ENCODE measurements around the gene KCNE2. TPM values are rescaled to one million over a fixed set of nuclear protein-coding genes. Genes with fewer than 3 reads are reported as not detected.
A peak's percentile ranks its signal among the peaks of the same experiment; 100 is the strongest.

The KCNE2 gene, protein sequence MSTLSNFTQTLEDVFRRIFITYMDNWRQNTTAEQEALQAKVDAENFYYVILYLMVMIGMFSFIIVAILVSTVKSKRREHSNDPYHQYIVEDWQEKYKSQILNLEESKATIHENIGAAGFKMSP
- not detected in 2 replicates for total RNA-seq

DNA sequence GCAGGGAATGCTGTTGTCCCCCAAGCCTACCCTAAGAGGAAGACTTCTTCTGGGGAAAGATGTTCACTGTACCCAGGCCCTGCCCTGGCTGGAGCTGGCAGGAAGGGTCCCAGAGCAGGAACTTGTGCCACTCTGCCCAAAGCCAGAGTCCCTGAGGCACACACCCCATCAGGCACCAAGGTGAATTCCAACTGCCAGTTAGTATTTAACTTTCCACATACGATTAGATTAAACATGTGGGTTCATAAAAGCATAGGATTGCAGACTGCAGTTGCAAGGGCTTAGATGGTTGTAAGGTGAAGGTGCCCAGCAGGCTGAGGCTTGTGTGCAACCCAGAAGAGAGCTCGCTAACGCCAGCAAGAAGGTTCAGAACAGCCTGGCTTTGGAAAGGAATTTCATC, at the start of gene KCNE2:
Gene KCNE2 (plus strand): TSS at position 274 of the 400 bp plus-strand sequence. CDS start 6,473 bp downstream, outside the sequence.
- DNase-seq (ENCODE audit: low read depth in 2 of 2) = no peak

DNA sequence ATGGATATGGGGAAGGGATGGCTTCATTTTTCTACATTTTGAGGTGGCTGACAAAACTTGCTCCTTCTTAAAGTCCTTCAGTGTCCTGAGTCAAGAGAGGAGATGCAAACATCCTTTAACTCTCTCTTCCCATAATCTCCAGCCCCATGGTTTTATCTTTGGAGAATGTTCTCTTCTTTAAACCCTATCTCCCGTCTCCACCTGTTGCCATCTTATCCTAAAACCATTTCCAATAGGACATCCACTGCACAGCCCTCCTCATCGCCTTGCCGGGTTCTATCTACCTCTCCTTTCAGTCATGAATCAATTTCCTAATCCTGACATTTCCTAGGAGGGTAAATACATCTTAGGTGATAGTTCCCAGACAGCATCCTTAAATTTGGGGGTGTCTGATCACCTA, 44.2 kb upstream of the KCNE2 start:
- DNase-seq (ENCODE audit: low read depth in 2 of 2) = no peak

DNA sequence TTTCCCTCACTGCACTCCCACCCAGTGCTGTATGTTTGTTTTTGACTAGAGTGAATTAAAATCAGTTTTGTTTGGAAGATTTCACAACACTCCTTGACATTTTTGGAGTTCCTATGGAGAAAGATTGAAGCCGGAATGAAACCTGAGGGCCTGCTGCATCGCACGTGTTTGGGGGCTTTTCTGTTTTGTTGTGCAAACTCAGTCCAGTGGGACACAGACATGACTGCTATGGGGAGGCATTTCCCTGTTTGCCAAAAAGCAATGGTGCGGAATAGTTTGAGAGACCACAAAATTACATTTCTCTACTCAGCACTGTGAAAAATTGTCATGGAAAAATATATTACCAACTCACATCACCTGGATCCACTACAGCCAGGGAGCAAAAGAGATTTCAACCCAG, 43.8 kb upstream of the KCNE2 start:
- DNase-seq (ENCODE audit: low read depth in 2 of 2) = no peak

DNA sequence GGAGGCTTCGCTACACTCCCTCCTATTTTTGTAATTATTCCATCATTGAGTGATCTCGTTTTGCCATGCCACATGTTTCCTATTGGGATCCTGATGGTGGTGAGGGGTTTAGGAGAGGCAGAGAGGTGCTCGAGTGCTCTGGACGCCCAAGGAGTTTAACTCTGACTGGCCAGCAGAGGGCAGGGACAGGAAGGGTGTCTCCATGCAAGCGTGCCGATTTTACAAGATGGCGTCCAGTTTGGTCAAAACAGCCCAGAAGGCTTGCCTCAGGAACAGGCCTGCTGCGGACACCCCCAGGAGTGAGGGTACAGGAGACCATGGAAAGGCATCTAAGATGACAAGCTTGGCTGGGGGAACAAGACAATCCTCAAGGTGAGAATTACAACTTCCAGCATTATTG, 33.8 kb upstream of the KCNE2 start:
- no peak for DNase-seq (ENCODE audit: low read depth in 2 of 2)

DNA sequence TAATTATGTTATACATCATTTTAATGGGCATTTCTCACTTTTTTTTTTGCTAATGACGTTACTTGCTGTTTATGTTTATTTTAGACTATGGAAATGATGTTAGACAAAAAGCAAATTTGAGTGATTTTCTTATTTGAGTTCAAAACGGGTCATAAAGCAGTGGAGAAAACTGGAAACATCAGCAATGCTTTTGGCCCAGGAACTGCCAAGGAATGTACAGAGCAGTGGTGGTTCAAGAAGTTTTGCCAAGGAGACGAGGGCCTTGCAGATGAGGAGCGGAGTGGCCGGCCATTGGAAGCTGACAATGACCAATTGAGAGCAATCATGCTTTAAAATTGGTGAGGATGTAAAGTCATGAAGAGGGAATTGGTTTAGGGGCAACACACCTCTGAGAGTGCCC, 32.1 kb upstream of the KCNE2 start:
- no peak for DNase-seq (ENCODE audit: low read depth in 2 of 2)

DNA sequence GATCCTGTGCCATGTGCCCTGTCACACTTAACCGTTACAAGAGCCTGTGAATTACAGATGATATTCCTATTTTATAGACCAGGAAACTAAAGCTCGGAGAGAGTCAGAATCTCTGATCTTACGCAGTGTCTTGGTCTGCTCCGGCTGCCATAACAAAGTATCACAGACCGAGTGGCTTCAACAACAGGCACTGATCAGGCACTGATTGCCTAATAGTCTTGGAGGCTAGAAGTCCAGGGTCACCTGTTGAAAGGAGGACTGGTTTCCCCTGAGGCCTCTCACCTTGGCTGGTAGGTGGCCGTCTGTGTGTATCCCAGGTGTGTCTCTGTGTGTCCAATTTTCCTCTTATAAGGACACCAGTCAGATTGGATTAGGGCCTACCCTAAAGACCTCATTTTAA, 31.5 kb upstream of the KCNE2 start:
- DNase-seq (ENCODE audit: low read depth in 2 of 2) = no peak

DNA sequence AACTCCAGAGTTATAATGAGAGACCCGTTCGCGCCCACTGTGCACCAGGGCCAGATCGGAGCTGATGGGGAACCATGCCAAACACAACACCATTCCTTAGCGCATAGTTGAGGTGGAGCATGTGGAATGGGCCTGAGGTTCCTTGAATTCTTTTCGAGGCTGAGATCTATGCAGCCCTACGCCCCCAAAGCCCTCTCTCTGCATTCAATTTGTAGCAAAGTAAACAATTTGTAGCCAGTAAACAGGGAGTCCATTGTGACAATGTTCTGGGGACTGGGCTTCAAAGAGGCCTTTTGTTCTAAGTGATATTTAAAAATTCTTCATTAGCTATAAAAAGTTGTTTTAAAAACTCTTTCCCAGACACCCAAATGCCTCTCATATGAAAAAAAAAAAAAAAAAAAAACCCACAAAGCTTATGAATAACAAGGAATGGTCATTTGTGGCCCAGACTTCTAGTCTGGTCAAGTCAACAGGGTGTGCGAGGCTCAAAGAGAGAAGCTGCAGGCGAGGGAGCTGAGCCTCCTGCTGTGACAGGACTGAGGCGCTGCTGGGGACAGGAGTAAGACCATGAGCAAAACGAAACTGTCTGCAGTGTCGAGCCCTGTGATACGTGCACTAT, 30.6 kb upstream of the KCNE2 start:
- DNase-seq (ENCODE audit: low read depth in 2 of 2) = no peak

DNA sequence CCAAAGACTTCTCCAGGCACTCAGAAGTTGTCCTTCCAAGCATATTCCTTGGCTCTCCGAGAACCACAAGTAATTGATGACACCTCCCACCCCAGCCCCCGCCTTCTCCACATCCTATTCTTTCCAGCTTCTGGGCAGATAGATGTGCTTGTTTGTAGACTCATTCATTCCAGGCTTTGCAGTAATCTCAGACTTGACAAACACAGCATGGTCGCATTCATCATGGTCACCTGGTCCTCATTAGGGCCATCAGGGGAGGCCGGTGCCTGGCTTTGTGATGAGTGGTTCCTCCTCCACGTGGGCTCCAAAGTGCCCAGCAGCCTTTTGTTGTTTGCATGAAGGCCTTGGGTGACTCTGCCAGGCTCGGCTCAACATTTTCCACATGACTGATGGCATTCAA, 28.5 kb upstream of the KCNE2 start:
- no peak for DNase-seq (ENCODE audit: low read depth in 2 of 2)

DNA sequence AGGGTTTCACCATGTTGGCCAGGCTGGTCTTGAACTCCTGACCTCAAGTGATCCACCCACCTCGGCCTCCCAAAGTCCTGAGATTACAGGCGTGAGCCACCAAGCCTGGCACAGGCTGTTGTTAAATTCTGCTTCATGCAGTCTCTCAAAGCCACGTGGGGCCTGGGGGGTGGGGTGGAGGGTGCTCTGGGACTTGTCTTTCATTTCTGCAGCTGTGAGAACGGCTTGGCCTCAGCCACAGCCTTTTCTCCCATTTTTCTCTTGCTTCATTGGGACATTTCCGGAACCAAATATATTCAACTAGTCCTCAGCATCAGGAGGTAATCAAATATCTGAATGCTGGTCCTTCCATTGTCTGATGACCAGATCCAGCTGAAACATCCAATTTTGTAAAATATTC, 27.6 kb upstream of the KCNE2 start:
- DNase-seq (ENCODE audit: low read depth in 2 of 2) = peak in 1 of 2 donors; percentile 11

DNA sequence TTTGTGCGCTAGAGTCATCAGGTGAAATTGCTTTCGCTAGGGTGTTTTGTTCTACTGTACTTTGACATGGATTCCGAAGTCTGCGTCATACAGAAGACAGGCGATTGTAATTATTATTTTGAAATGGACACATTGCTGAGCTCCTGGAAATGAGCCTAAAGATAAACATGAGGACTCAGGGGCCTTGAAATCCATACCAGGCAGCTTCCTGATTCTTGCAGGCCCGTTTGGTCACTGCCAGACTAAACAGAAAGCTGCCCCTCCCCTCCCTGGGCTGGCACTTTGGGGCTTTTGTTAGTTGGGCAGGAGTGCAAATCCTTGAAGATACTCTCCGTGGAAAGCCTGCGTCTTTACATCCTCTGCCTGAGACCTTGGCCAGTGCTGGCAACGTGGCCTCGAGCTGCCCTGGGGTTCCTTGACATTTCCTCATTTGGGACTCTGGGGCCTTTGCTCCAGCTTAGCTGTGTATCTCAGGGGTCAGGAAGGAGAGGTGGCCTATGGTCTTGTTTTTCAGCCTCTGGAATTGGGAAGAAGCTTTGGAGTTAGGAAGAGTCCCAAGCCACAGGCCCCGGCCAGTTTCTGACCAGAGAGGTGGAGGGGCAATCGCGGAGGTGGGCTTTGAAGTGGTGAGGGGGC, 26.9 kb upstream of the KCNE2 start:
- peak; percentile 30 to 63 for DNase-seq (ENCODE audit: low read depth in 2 of 2)

DNA sequence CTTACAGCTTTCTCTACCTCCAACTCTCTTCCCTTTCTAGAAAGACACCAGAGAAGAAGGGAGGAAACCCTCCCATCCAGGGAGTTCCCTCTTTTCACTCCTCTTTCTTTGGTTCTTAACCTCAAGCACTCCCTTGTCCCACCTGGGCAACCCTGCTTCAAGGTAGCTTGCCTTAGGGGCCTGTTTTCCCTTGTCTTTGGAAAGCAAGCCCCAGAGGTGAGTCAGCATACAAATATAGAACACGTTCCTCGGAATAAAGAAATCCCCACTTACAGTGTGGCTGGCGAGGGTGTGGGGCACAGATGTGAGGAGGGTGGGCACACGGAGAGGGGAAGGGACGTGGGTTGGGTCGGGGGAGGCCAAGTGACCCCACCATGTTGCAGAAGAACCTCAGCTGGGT, 26.1 kb upstream of the KCNE2 start:
- no peak for DNase-seq (ENCODE audit: low read depth in 2 of 2)

DNA sequence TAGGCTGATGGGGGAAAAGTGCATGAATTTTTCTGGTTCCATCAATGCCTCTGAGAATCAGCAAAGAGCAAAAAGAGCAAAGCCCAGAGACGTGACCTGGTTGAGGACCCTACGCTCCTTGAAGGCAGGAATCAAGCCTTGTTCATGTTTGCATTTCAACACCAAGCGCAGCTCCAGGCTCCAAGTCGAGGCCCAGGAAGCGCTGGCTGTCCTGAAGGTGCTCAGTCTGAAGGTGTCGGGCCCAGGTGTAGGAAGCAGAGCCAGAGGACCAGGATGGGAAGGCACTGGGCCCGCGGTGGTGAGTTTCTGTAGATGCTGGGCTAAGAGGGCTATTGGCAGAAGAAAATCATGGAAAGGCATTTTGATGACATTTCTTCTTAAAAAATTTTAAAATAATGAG, 25.6 kb upstream of the KCNE2 start:
- DNase-seq (ENCODE audit: low read depth in 2 of 2) = no peak

DNA sequence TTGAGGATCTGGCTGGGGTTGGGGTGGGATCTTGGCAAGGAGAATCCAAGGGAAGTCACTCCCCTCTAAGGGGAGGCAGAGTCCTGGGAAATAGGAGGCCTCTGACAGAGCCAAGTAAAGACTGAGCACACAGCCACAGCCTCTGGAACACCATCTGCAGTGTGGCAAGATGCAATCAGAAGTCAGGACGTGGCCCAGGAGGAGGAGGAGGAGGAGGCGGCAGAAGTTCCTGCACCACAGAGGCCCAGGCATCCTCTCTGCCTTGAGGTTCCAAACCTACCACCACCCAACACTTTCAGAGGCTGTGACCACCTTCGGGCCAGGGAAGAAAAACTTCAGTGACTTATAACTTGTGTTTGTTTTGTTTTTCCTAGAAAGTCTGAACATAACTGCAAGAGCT, 23.7 kb upstream of the KCNE2 start:
- DNase-seq (ENCODE audit: low read depth in 2 of 2) = no peak

DNA sequence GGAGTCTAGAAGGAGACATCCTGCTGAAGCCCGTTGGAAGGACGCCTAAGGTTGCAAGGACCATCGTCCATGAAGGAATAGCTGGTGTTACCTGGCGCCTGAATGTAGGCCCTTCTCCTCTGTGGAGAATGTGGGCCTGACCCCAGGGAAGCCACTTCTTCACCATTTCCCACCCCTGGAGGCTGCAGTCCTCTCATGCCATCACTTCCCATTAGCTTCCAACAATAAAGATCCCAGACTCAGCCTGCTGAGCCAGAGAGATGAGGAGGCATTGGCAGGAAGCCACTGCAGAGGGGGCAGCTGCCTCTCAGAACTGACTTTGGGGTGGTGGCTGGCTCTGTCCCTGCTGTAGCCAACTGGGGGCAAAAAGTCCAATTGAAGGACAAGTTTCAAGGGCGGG, 21.3 kb upstream of the KCNE2 start:
- DNase-seq (ENCODE audit: low read depth in 2 of 2) = no peak

DNA sequence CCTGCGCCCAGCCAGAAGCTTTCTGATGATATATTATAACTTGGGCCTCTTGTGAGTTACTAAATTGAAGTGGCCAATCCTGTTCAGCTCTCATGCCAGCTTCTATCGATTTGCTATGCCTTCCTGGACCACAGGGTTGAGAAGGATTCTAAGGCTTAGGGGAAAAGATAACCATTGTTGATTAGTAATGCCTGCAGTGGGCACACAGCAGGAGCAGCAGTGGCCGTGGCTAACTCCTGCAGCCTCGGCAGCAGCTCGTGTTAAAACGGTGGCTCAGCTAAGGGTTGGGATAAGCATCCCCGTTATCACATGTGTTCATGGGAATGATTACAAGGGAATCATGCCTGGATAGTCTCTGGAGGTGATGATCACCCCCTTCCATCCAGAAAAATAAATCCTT, 20.5 kb upstream of the KCNE2 start:
- no peak for DNase-seq (ENCODE audit: low read depth in 2 of 2)

DNA sequence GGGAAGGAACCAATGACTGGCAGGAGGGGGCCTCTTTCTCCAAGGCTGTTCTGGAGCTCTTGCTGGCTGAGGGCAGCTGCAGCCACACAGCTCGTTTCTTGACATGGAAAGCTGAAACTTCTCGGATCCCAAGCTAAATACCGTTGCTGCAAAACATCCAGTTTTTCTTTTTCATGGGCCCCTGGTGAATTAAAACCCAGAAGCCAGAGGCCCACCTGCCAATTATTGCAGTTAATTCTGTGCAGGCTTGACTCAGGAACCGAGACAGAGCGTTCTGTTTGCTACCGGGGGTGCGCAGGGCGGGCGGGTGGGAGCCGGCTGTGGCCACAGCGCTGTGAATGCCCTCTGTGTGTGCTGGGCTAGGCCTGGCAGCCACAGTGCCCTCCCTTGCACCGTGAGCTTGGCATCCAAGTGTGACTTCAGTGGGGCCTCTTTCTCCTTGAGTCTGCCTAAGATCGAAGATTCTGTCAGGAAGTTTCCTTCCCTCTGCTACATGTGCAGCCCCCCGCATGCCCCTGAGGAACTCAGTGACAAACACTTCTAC, 19.9 kb upstream of the KCNE2 start:
- DNase-seq (ENCODE audit: low read depth in 2 of 2) = no peak

DNA sequence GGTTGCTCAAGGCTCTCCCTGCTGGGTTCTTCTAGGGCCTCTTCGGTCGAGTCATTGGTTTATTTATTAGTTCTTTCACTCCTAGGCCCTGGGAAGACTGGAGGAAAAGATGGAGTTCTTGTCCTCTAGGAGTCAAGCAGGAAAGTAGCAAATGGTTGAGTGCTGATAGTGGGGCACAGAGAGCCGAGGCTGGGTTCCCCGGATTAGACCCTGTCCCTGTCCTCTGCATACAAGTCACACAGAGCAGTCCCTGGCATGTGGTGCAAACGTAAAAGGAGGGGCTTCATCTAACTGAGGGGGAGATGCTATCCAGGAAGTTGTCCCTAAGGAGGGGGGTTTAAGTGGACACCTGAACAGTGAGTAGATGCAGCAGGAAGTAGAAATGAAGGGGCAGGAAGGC, 19.2 kb upstream of the KCNE2 start:
- DNase-seq (ENCODE audit: low read depth in 2 of 2) = no peak

DNA sequence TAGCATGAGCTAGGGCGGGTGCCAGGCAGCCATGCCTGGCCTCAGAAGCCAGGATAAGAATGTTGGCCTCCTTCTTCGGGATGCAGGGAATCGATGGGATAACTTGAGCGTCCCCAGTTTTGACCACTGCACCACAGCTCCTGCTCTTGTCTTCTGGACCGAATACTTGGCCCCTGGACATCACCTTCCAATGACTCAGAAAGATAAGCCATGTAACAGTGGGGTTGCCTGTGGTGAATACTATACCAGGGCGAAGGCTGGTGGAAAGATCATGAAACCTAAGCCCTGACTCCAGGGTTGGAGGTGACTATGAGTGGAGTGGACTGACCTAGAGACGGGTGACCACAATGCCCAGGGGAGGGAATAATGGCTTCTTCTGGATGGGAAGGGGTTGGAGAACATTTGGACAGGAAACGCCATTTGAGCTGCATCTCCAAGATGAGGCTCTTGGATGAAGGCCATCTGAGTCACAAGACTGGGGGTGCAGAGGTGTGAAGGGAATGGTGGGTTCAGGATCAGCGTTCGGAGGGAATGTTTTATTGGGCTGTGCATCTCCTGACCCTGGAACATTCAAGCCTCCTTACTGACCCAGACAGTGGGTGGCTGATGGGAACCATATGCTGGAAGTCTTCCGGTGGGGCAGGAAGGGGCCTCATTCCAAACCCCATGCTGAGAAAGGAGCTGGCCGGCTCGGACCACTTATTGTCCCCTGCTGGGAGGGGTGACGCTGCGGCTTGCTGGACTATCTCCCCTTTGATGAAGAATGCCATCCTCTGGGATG, 18.5 kb upstream of the KCNE2 start:
- DNase-seq (ENCODE audit: low read depth in 2 of 2) = no peak

DNA sequence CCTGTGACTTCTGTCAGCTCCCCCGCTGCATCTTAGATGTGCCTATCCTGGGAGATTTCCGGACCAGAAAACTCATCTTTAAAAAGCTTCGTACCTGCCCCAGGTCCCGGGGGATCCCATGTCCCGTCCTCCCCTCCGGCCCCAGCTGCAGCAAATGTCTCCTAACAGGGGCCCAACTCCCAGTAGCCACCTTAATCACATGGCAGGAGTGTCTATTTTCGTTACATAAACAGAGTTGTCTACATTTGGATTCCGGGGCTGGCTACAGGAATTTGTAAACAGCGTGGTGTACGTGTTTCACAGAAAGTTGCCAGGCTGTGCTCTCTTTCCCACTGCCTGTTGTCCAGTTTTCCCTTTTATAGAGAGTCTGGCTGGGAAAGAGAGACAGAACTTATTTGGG, 17.9 kb upstream of the KCNE2 start:
- no peak for DNase-seq (ENCODE audit: low read depth in 2 of 2)

DNA sequence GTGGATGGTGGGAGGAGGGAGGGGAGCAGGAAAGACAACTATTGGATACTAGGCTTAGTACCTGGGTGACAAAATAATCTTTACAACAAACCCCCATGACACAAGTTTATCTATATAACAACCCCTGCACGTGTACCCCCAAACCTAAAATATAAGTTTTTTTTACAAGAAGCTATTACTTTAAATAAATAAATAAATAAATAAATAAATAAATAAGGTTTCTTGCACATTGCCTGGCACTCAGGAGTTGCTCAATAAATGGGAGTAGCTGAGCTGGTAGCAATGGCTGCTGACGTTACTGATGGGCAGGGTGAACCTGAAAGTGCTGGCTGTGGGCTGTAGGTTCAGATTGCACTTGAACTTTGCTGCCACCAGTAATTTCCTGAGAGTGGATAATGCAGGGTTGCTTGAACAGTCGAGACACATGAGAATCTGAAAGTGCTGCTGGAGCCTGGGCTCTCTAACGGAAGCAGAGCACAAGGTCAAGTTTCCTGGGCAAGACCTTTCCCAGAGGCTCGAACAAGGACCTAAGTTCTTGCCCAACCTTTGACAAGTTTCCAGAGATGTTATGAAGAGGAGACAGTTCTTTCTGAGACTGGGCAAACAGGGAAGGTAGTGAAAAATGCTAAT, 14.8 kb upstream of the KCNE2 start:
- DNase-seq (ENCODE audit: low read depth in 2 of 2) = no peak

DNA sequence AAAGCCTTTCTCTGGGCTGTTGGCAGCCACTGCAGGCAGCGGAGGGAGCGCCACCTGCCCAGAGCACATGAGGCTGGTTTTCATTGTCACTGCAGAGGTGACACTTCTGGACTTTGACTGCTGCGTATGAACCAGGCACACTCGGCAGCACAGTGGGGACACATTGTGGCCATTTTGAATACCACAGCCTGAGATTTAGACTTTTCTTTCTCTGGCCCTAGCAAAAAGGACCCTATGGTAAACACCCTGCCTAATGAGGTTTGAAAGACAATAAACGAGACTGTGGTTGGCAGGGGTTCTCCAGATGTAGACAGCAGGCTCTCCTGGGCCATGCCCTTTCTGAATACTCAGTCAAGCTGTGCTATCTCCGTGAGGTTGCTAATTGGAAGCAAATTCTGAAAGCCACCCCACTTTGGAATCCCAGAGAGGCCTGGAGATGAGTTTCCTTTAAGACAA, 12.0 kb upstream of the KCNE2 start:
- DNase-seq (ENCODE audit: low read depth in 2 of 2) = peak; percentile 48 to 57

DNA sequence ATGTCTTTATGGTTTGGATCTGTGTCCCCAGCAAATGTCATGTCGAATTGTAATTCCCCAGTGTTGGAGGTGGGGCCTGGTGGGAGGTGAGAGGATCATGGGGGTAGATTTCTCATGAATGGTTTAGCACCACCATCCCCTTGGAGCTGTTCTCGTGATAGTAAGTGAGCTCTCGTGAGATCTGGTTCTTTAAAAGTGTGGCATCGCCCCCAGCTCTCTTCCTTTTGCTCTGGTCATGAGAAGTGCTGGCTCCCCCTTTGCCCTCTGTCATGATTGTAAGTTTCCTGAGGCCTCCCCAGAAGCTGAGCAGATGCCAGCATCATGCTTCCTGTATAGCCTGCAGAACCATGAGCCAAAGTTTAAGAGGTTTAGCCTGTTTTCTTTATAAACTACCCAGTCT, 11.2 kb upstream of the KCNE2 start:
- no peak for DNase-seq (ENCODE audit: low read depth in 2 of 2)
